ENCODE results near the gene CCL1. TPM values are rescaled to one million over a fixed set of nuclear protein-coding genes. Genes with fewer than 3 reads are reported as not detected.

Gene CCL1
- total RNA-seq, 1 experiment from 2014 or later: not detected

DNA sequence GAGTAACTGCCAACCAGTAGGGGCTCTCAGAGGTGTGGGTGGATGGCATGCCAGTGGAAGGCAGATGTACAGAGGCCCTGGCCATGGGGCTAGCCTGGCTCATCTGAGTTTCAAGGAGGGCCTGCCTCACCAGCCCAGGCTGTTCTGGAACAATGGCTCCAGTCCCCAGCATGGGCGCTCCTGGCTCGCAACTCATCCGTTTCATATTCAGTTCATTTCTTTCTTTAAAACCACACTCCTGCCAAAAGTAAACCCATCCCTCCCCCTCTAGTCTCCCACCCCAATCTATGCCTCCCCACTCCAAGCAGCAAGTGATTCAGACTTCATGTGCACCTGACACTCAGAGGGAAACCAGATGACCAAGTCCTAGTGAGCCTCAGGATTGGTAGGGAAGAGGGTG lies 4.4 kb downstream of the CCL1 start:
- Mint-ChIP-seq H3K27me3 (ENCODE audit: low read depth) (peaks cover 18% of the 10 kb centered on the region), H3K4me1 (peaks cover 3 to 7% of the 10 kb centered on the region in 2 experiments; a peak in 3 of 4 replicates), H3K36me3 (ENCODE audit: insufficient read depth in 1 of 3, low read depth in 3 of 3) (no peaks in the 10 kb centered on the region; a peak in 1 of 7 replicates), H3K27ac (no peak overlapping the region; a peak in 1 of 7 replicates), H3K9me3 (peaks cover 3 to 4% of the 10 kb centered on the region in 2 experiments; a peak in 3 of 5 replicates), H3K4me3 (no peak overlapping the region)
- H3K18ac ChIP-seq (ENCODE audit: insufficient read length, low read depth, low read length): no peak overlapping the region
- no peak overlapping the region for H3K56ac ChIP-seq (ENCODE audit: insufficient read length, low read depth, low read length)
- H4K5ac ChIP-seq (ENCODE audit: insufficient read length, low read depth, low read length): no peak overlapping the region
- DNase-seq: no peak
- H3K4me2 ChIP-seq (ENCODE audit: insufficient read depth, insufficient read length, low read length): no peak overlapping the region
- H3K23me2 ChIP-seq (ENCODE audit: insufficient read length, low read depth, low read length, poor library complexity, severe bottlenecking): no peaks in the 10 kb centered on the region
- H3K4me1 ChIP-seq (ENCODE audit: insufficient read depth, low read length): no peaks in the 10 kb centered on the region
- H3K9me3 ChIP-seq (ENCODE audit: control insufficient read depth, low read depth, low read length): no peaks in the 10 kb centered on the region
- H2AK5ac ChIP-seq (ENCODE audit: insufficient read length, low read length): no peak overlapping the region
- H3K27me3 ChIP-seq (ENCODE audit: insufficient read depth, low read length): no peaks in the 10 kb centered on the region
- no peak overlapping the region for H2BK15ac ChIP-seq (ENCODE audit: low read depth, low read length)
- no peak overlapping the region for H2BK12ac ChIP-seq (ENCODE audit: insufficient read length, low read depth, low read length)
- no peak overlapping the region for H3K4ac ChIP-seq (ENCODE audit: low read depth, low read length)
- H3K14ac ChIP-seq (ENCODE audit: insufficient read depth, low read length): no peak overlapping the region
- no peak overlapping the region for H2BK120ac ChIP-seq (ENCODE audit: low read depth, low read length, poor library complexity, severe bottlenecking)
- no peak overlapping the region for H2BK20ac ChIP-seq (ENCODE audit: low read depth, low read length, poor library complexity, severe bottlenecking)
- no peak overlapping the region for H3K23ac ChIP-seq (ENCODE audit: insufficient read length, low read depth, low read length)
- H3T11ph ChIP-seq (ENCODE audit: low read length): no peak overlapping the region
- no peak overlapping the region for H2AFZ ChIP-seq (ENCODE audit: low read length)
- no peak overlapping the region for H3K9ac ChIP-seq (ENCODE audit: extremely low read depth, insufficient read length, low read length)
- H4K20me1 ChIP-seq (ENCODE audit: control insufficient read depth, insufficient read depth, insufficient read length): no peaks in the 10 kb centered on the region
- no peaks in the 10 kb centered on the region for H3K79me1 ChIP-seq (ENCODE audit: insufficient read depth, low read depth, low read length, poor library complexity, severe bottlenecking)
- H3K79me2 ChIP-seq (ENCODE audit: insufficient read depth, low read length): no peaks in the 10 kb centered on the region
- H3K27ac ChIP-seq (ENCODE audit: insufficient read length, low read depth, low read length): no peak overlapping the region
- no CpG with 5 or more reads among the region's 3 CpGs for WGBS (ENCODE audit: extremely low coverage, insufficient read length, low lambda C conversion rate)
- TF ChIP-seq, protein P1, sequence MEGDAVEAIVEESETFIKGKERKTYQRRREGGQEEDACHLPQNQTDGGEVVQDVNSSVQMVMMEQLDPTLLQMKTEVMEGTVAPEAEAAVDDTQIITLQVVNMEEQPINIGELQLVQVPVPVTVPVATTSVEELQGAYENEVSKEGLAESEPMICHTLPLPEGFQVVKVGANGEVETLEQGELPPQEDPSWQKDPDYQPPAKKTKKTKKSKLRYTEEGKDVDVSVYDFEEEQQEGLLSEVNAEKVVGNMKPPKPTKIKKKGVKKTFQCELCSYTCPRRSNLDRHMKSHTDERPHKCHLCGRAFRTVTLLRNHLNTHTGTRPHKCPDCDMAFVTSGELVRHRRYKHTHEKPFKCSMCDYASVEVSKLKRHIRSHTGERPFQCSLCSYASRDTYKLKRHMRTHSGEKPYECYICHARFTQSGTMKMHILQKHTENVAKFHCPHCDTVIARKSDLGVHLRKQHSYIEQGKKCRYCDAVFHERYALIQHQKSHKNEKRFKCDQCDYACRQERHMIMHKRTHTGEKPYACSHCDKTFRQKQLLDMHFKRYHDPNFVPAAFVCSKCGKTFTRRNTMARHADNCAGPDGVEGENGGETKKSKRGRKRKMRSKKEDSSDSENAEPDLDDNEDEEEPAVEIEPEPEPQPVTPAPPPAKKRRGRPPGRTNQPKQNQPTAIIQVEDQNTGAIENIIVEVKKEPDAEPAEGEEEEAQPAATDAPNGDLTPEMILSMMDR (conservative IDR thresholded peaks at IDR 0.05): no peak
- no peak overlapping the region for H2BK5ac ChIP-seq (ENCODE audit: insufficient read length, low read length)
- no peak overlapping the region for H4K91ac ChIP-seq (ENCODE audit: insufficient read length, low read depth, low read length)
- no peak overlapping the region for H4K8ac ChIP-seq (replicated peaks; ENCODE audit: insufficient read length, low read depth, low read length)

Measured in H9 (cell line).